Measurements from ENCODE around the gene NRIP1. TPM values are rescaled to one million over a fixed set of nuclear protein-coding genes. Genes with fewer than 3 reads are reported as not detected.

The NRIP1 gene
- total RNA-seq, 1 experiment from 2014 or later: 29.6 TPM

DNA sequence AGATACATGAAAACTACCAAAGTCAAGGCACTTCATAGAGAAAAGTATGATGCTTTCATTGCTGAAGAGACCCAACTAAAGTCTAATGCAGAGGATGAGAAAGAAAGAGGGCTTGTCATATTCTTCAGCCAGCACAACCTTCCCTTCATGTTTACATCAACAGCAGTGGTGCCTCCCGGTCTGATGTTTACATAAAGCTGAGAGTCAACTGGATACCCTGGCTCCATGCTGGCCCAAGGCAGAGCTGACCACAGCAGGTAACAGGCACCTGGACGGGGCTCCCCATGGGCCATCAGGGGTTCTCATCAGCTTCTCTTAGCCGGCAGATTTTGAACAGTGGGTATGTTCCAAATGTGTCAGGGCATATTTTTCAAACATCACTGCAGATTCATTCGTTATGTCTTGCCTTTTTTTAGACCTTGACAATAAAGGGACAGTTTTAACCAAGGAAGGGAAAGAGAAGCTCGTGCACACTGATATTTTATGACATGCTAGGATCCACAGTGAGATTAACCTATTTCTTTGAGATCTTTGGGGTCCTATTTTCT is 117.1 kb downstream of the NRIP1 start (continued):
- no peak for TF ChIP-seq SP1 (IDR thresholded peaks at IDR 0.05; ENCODE audit: low read depth)

DNA sequence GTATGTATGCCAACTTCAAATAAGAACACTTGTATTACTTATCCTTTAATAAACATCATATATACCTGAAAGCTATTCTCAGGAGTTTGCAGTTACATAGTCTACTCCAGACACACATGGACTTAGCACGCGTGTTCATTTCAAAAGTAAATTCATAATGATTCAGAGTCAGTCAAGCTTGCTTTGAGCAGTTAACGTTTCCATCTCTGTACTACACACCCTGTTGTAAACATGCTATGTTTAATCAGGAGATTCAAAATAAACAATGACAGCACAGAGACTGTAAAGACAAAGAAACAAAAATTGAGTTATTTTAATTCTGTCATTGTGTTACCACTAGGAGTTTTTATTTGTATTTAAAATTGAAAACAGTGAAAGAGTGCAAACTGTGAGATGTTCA is 119.6 kb downstream of the NRIP1 start:
- Histone ChIP-seq H3K4me3 (replicated peaks in 1 of 2; ENCODE audit: low read depth in 1 of 2, low read length in 2 of 2) (no peak overlapping the region), H3K9ac (ENCODE audit: low read length) (no peak overlapping the region), H3K4me1 (ENCODE audit: control insufficient read depth in 1 of 2, insufficient read depth in 2 of 2, low read length in 2 of 2) (no peaks in the 10 kb centered on the region), H3K27ac (ENCODE audit: low read depth, low read length) (no peak overlapping the region), H2AFZ (ENCODE audit: low read depth, low read length, poor library complexity, severe bottlenecking) (no peak overlapping the region), H4K20me1 (ENCODE audit: insufficient read depth) (no peaks in the 10 kb centered on the region), H3K9me2 (ENCODE audit: insufficient read depth) (no peaks in the 10 kb centered on the region), H3K36me3 (ENCODE audit: control insufficient read depth in 1 of 2, insufficient read depth in 2 of 2, low read length in 2 of 2) (no peaks in the 10 kb centered on the region), H3K27me3 (ENCODE audit: insufficient read depth, low read length) (no peaks in the 10 kb centered on the region), H3K79me2 (ENCODE audit: insufficient read depth, low read length) (no peaks in the 10 kb centered on the region), H3K9me3 (ENCODE audit: control insufficient read depth in 1 of 2, insufficient read depth in 1 of 2, low read depth in 1 of 2, low read length in 2 of 2) (peaks cover 6% of the 10 kb centered on the region in 2 experiments; a peak in 2 of 4 replicates), H3K4me2 (ENCODE audit: low read length) (no peak overlapping the region)
- POLR2A ChIA-PET: no interaction called here
- CTCF ChIA-PET: no interaction called here
- RAD21 ChIA-PET (ENCODE audit: low non-redundant PET in 1 of 2, low total read pairs in 2 of 2, uncharacterized antibody in 2 of 2, unreplicated experiment in 2 of 2): no interaction called here
- ATAC-seq (no peak), DNase-seq (ENCODE audit: low read depth, low spot score) (no peak)
- TF ChIP-seq, protein P1, sequence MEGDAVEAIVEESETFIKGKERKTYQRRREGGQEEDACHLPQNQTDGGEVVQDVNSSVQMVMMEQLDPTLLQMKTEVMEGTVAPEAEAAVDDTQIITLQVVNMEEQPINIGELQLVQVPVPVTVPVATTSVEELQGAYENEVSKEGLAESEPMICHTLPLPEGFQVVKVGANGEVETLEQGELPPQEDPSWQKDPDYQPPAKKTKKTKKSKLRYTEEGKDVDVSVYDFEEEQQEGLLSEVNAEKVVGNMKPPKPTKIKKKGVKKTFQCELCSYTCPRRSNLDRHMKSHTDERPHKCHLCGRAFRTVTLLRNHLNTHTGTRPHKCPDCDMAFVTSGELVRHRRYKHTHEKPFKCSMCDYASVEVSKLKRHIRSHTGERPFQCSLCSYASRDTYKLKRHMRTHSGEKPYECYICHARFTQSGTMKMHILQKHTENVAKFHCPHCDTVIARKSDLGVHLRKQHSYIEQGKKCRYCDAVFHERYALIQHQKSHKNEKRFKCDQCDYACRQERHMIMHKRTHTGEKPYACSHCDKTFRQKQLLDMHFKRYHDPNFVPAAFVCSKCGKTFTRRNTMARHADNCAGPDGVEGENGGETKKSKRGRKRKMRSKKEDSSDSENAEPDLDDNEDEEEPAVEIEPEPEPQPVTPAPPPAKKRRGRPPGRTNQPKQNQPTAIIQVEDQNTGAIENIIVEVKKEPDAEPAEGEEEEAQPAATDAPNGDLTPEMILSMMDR (IDR thresholded peaks at IDR 0.05 in 2 of 3, conservative IDR thresholded peaks at IDR 0.05 in 1 of 3; ENCODE audit: borderline replicate concordance in 1 of 3, insufficient read depth in 1 of 3, low read depth in 2 of 3, low read length in 2 of 3): no peak
- no peak for TF ChIP-seq SP1 (IDR thresholded peaks at IDR 0.05; ENCODE audit: low read depth)
- no peak for TF ChIP-seq CBX3 (IDR thresholded peaks at IDR 0.05; ENCODE audit: low read depth)
- TF ChIP-seq FOSL1 (IDR thresholded peaks at IDR 0.05; ENCODE audit: low read depth): no peak
- no peak for TF ChIP-seq ZNF274 (IDR thresholded peaks at IDR 0.05; ENCODE audit: low read depth, low read length)
- no peak for TF ChIP-seq POLR2AphosphoS5 (IDR thresholded peaks at IDR 0.05; ENCODE audit: low read depth, low read length)
- TF ChIP-seq RAD21 (IDR thresholded peaks at IDR 0.05; ENCODE audit: low read depth): no peak
- TF ChIP-seq SIN3A (IDR thresholded peaks at IDR 0.05; ENCODE audit: low read depth): no peak
- TF ChIP-seq POLR2A (IDR thresholded peaks at IDR 0.05; ENCODE audit: borderline replicate concordance, extremely low read depth, insufficient read depth, insufficient read length): no peak
- TF ChIP-seq ZFX (IDR thresholded peaks at IDR 0.05): no peak
- no peak for TF ChIP-seq JUND (IDR thresholded peaks at IDR 0.05)
- TF ChIP-seq, protein P2, sequence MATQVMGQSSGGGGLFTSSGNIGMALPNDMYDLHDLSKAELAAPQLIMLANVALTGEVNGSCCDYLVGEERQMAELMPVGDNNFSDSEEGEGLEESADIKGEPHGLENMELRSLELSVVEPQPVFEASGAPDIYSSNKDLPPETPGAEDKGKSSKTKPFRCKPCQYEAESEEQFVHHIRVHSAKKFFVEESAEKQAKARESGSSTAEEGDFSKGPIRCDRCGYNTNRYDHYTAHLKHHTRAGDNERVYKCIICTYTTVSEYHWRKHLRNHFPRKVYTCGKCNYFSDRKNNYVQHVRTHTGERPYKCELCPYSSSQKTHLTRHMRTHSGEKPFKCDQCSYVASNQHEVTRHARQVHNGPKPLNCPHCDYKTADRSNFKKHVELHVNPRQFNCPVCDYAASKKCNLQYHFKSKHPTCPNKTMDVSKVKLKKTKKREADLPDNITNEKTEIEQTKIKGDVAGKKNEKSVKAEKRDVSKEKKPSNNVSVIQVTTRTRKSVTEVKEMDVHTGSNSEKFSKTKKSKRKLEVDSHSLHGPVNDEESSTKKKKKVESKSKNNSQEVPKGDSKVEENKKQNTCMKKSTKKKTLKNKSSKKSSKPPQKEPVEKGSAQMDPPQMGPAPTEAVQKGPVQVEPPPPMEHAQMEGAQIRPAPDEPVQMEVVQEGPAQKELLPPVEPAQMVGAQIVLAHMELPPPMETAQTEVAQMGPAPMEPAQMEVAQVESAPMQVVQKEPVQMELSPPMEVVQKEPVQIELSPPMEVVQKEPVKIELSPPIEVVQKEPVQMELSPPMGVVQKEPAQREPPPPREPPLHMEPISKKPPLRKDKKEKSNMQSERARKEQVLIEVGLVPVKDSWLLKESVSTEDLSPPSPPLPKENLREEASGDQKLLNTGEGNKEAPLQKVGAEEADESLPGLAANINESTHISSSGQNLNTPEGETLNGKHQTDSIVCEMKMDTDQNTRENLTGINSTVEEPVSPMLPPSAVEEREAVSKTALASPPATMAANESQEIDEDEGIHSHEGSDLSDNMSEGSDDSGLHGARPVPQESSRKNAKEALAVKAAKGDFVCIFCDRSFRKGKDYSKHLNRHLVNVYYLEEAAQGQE (IDR thresholded peaks at IDR 0.05; ENCODE audit: low read depth): no peak
- TF ChIP-seq EGR1 (IDR thresholded peaks at IDR 0.05; ENCODE audit: low read depth): no peak
- TF ChIP-seq YY1 (IDR thresholded peaks at IDR 0.05; ENCODE audit: extremely low read depth, insufficient replicate concordance, low read depth, low read length): no peak
- TF ChIP-seq ELF1 (IDR thresholded peaks at IDR 0.05; ENCODE audit: borderline replicate concordance, low read depth): no peak
- no peak for TF ChIP-seq SRF (IDR thresholded peaks at IDR 0.05; ENCODE audit: low read depth)
- no peak for TF ChIP-seq TCF7L2 (IDR thresholded peaks at IDR 0.05; ENCODE audit: borderline replicate concordance, extremely low read depth, insufficient read depth, insufficient read length)
- intact Hi-C loops (cut with micrococcal nuclease): no loop called here
- BruUV-seq (replicated peaks): no TSS peak

All from HCT116 (cell line).